CD4-positive, alpha-beta T cell treated with Interleukin-15 for 4 hours (primary cell): Measurements from ENCODE around the gene PCID2.
A peak's percentile ranks its signal among the peaks of the same experiment; 100 is the strongest.
"Not testable (repeated sequence)": the region's sequence is repeated elsewhere in the genome, so short reads cannot be mapped to it uniquely, and the experiment has no call there.

Source experiments
- DNase-seq: peaks from one replicate; pipeline ENCODE4 v3.0.0-alpha.2; 2020; ENCODE audit warnings: low spot score

Gene PCID2

DNA sequence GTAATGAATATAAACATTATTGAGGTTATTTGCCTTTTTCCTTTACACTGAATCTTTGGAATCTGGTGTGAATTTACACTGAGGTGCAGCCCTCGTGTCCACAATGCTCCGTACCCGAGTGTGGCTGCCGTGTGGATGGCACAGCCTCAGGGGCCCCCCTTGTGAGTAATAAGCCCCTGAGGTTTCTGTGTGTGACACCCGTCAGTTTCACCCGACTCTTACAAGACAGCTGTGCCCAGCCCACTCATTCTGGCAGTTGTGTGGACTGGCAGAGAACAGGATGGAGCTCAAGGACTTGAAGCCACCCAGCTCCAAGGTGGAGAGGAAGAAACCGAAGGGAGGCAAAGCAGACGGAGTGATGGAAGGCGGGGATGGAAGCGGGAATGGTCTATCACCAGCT lies 42.2 kb downstream of the PCID2 start:
- no peak for DNase-seq

DNA sequence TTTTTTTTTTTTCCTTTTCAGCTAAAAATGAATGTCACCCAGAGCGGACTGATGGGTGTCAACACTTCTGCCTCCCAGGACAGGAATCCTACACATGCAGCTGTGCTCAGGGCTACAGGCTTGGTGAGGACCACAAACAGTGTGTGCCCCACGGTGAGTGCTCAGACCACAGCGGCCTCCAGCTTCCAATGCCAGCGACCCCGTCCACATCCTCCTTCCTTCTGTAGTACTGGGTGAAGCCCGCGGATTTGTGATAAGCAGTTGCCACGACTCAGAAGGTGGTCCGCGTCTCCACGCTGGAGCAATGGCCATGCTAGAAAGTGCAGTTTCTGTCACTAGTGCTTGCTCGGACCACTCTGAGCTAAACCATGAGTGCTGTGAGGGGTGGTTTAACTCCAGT lies 44.0 kb downstream of the PCID2 start:
- DNase-seq: no peak

GRCh38 chr13:113162783-113163685 lies 45.4 kb downstream of the PCID2 start:
- no peak for DNase-seq

- DNase-seq: not testable (repeated sequence)
Observed at GRCh38 chr13:113161975-113162374, 46.5 kb downstream of the PCID2 start.

GRCh38 chr13:113161433-113161832 lies 47.0 kb downstream of the PCID2 start:
- DNase-seq: no peak

GRCh38 chr13:113160983-113161382 lies 47.5 kb downstream of the PCID2 start:
- no peak for DNase-seq

DNA sequence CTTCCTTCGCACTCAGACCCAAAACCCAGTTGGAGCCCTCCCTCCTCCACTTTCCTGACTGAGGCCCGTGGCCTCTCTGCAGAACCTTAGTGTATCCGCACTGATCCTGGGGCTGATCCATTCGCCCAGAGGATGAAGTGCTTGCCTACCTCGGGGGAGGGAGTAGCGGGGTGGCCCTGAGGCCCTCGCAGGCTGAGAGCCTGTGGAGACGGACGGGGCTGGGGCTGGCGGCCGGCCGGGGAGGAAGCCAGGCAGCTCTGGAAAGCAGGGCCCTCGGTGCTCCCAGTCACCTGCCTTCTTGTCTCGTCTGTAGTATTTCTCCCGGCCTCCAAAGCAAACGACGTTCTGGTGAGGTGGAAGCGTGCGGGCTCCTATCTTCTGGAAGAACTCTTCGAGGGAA lies 48.8 kb downstream of the PCID2 start:
- no peak for DNase-seq

DNA sequence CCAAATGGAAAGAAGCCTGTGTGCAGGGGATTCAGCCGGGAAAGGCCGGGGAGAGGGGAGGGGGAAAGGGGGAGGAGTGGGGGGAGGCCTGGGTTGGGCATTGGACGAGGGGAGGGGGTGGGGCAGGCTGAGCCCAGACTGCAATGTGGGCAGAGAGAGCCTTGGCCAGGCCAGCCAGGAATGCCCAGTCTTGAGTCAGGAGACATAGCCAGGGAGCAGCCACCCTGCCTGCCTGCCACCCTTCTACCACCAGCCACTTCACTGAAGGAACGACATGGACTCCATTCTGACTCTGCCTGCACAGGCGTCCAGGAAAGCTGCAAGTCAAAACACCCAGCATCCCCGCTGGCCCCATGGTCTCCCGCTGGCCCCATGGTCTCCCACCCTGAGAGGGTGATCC lies 49.5 kb downstream of the PCID2 start:
- DNase-seq: no peak

DNA sequence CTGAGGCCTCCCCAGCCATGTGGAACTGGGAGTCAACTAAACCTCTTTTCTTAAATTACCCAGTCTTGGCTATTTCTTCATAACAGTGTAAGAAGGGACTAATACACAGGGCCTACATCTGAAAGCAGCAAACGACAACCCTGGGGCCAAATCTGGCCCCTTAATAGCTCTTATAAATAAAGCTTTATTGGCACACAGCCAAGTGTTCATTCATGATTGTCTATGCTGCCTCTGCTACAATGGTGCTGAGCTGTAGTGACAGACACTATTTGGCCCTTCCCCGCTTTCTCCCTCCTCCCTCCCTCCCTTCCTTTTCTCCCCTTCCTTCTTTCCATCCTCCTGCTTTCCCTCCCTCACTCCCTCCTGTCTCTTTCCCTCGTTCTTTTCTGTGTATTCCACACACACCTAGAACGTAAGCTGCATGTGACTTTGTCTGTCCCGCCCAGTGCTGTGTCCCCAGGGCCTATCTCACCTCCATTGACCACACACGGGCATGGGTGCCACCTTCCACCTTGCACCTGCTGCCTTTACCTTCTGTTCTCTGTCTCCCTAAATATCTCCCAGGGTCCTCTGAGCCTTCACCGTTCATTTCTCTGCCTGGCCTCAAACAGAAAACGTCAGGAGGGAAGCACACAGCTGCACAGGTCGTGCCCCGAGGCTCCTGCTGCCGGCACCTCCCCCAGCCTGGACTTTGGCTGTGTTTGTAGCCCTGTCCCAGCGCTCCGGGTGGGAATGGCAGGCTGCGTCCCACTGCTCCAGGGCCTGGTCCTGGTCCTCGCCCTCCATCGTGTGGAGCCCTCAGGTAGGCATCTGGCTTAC lies 50.3 kb downstream of the PCID2 start, which contains the start of gene PROZ:
TSS of gene PROZ (plus strand) at position 720 of the 819 bp plus-strand sequence. CDS start at position 733, 13 bp downstream.
- no peak for DNase-seq

- DNase-seq: no peak
Observed at GRCh38 chr13:113157206-113157928, 51.1 kb downstream of the PCID2 start.

- no peak for DNase-seq
Observed at GRCh38 chr13:113155982-113156655, 52.4 kb downstream of the PCID2 start.

- DNase-seq: no peak
Observed at GRCh38 chr13:113155201-113155600, 53.3 kb downstream of the PCID2 start.

GRCh38 chr13:113153810-113154748 lies 54.4 kb downstream of the PCID2 start:
- DNase-seq: peak; percentile 54

DNA sequence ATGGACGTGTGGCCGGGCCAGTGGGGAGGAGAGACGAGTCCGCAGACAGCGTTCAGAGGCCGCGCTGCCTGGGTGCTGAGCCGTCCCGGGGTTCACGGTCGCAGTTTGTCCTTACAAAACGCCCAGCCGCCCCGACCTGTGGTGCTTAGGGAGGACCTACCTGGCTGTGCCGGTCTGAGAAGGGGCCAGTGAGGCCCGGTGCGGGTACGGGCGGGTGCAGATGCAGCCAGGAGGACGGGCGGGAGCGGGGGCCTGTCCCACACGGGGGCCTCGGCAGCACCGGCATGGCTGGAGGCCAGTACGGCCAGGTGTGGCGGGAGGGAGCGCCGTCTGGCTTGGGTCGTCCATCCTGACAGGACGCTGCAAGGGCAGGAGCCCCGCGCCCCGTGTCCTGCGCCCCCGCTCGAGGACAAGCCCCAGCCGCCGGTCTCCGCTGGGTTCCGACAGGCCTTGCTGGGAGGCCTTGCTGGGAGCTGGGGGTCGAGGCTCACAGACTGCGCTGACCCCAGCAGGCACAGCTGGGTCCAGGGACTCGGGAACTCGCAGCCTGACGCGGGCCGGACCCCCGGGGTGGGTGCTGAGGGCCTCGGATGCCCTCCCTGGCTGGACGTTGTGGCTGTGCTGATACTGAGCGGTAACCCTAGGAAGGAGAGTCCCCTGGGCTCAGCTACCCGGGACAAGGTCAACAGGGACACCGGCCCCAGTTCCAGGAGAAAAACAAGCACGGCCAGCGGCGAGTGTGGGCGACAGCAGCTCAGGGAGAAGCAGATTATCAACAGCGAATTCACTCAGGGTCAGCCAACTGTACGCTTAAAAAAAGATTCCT lies 55.3 kb downstream of the PCID2 start:
- DNase-seq: no peak

DNA sequence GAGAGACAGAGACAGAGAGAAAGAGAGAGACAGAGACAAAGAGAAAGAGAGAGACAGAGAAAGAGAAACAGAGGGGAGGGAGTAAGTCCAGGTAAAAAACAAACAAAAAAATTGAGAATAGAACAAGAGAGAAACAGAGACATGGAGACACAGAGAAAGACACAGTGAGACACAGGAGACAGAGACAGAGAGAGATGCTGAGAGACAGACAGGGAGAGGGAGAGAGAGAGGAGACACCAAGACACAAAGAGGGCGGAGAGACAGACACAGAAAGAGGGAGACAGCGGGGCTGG lies 55.8 kb downstream of the PCID2 start:
- DNase-seq: no peak

GRCh38 chr13:113151745-113152690 lies 56.5 kb downstream of the PCID2 start:
- no peak for DNase-seq

GRCh38 chr13:113150550-113151365 lies 57.7 kb downstream of the PCID2 start:
- DNase-seq: no peak
